Stimulated activated CD4-positive, alpha-beta T cell treated with anti-CD3 and anti-CD28 coated beads, Interleukin-4, amount 100 ng/mL, for 24 hours (primary cell): ENCODE results near the gene PRKG2.
A peak's percentile ranks its signal among the peaks of the same experiment; 100 is the strongest.

Experiments used
- DNase-seq: peaks from one replicate; pipeline ENCODE4 v3.0.0-alpha.2; 2020

Gene PRKG2

DNA sequence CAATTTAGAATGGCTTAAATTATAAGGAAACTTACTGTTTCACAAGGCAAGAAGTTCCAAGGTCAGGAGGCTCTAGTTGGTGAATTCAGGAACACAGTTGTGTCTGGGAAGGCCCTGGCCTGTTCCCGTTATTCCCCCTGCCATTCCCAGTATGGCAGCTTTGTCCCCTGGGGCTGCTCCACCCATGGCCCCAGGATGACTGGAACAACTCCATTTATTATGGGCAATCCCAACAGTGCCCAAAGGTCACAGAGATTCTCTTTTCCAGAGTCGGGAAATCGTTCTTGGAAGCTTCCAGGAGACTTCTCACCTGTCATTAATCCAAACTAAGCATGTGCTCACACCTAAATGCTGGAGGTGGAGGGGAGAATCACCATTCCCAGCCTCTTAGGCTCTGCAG, 2.8 kb upstream of the PRKG2 start:
- DNase-seq = no peak

DNA sequence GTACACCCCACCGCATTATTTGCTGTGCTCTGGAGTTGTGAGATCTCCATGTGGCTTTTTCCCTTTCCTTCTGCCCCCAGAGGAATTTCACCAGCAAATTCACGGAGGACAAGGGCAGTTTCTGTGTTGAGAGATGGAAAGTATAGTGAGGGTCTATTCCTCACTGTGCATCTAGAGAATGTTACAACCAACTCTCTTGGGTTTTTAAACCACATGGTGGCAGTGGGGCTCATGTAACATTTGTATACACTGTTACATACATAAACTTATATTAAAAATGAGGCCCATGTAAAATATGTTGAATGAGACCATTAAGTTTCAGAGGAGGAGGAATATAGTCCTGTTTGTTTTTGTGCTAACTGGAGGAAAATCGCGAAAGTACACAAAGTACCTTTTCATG, 909 bp upstream of the PRKG2 start:
- no peak for DNase-seq

DNA sequence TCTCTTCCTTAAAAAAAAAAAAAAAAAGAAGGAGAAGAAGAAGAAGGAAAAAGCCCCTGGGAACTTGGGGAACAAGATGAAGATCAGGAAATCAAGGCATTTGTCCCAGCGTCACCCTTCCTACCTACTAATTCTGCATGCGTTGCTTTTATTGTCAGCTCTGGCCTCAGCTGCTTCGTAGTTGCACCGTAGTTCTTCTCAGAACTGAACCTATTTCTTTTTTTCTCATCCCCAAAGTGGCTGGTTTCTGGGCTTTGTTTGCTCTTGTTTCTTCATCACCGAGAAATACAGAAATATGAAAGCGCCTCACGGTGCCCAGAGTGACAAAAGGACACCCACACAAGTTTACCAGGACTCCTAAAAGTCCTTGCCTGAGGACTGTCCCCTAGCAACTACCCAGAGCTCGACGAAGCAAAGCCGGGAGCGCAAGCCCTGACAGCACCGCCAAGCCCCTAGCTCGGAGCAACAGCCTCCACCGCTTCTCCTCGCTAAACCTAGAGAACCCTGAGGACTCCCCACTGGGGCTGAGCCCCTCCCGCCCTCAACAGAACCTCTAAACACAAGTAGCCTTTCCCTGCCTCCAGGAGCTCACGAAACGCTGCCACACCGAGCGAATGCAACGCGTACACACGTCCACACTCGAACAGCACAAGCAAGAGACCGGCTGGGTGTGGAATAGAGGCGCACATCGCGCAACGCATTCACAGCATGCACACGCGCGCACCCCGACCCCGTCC, 710 bp downstream of the PRKG2 start:
- no peak for DNase-seq

DNA sequence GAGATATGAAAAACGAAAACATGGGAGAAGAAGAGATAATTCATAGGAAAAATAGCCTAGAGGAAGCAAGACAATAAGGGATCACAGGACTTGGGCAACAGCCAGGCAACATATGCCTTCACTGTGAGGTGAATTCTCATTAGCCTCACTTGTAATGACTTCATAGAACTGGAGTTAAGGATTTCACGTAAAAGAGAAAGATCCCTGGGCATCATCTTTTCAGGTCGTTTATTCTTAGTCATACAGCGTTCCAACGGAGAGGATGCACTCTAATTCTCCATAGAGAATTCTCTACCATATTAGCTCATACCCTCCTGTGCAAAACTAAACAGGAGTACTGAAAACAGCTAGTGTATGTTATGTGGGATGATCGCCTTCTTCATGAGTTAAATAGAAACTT, 1.4 kb downstream of the PRKG2 start:
- no peak for DNase-seq

DNA sequence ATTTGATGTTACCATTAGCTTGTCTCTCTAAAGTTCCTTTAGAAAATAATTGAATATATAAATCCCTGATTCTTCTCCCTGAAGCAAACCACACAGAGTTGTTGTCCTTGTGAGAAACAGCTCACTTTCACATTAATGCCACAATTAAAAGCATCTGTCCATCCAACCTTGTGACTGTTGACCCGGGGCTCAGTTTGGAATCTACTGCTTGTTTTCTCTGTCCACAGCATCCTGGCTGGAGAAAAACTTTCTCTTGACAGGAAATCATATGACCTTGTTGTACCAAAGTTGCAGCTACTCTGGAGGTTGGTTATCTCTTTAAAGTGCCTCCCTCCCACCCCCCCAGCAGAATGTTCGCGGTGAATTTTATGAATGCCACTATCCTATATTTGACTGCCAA, 3.1 kb downstream of the PRKG2 start:
- no peak for DNase-seq

DNA sequence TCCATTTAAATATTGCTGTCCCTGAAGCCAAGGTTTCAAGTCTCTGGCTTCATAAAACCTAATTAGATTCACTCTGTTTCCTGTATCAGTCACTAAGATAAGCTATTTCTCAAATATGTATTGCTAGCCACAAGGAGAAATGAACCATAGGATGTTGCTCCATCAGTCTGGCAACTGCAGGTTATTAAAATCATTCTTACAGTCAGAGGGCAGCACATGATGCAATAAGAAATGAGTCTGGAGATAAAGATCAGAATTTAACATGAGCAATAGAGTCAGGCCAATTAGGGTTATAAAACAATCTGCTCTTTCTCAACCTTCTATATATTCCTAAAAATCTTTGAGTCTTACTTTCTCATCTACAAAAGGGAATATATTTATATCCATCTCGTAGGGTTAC, 7.2 kb downstream of the PRKG2 start:
- no peak for DNase-seq

DNA sequence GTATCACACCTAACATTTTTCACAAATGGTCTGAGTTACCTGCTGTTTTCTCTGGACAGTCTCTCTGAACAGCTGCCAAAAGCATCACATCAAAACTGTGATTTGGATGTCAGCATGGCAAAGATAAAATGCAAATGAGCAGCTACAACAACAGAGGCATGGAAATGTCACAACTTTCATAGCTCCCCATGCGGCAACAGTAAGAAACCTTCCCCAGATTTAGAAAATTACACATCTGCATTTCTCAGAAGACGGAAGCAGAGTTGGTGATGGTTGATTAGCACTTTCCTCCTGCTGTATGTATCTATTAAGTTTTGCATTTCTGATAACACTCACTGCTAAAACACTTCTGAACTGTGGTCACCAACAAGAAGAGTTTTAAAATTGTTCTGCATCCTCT, 9.7 kb downstream of the PRKG2 start:
- DNase-seq = no peak

DNA sequence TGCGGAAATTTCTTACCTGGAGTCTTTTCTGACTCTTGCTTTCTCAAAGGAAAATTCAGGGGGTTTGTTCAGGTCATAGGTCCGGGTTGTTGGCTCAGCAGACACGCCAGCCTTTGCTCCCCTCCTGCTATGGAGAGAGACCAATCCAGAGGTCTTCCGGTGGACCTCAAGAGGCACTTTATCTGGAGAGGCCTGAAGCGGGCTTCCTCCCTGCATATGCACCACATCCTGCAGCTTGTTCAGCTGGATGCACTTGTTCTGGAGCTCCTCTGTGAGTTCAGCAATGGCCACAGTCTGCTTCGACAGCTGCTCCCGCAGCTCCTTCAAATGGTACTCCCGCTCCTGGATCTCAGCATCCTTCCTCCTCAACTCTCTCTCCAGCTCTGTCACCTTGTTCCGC, 10.5 kb downstream of the PRKG2 start:
- DNase-seq = no peak

DNA sequence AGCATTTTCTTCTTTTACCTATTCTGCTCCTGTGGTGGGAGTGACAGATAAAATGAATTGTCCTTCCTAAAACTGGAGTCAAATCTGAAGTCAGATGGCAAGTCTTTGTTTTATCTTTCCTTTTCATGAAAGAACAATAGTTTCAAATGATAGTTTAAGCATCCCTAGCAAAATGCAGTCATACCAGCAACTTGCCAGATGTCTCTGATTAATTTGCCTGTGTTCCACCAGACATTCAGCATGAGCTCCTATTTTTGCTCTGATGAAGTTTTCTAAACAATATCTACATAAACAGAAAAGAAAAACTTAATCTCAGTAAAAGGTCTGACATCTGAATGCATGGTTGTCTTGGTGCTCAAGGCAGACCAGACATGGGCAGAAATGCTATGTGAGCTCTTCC, 15.2 kb downstream of the PRKG2 start:
- no peak for DNase-seq

DNA sequence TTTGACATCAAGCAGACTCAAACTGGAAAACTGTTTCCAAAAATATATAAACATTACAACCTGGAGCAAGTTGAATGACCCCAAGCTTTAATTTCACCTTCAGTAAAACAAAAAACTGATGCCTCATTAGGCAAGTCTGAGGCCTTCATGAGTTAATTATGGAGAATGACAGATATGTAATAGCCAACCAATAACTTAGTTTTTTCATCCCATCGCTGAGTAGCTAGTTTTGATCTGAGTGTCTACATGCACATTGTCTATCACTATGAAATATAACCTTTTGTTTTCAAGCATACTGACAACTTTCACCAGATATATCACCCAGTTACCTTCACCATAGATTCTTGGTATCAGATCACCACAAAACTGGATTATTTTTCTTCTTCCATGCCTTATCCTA, 16.4 kb downstream of the PRKG2 start:
- DNase-seq = no peak

DNA sequence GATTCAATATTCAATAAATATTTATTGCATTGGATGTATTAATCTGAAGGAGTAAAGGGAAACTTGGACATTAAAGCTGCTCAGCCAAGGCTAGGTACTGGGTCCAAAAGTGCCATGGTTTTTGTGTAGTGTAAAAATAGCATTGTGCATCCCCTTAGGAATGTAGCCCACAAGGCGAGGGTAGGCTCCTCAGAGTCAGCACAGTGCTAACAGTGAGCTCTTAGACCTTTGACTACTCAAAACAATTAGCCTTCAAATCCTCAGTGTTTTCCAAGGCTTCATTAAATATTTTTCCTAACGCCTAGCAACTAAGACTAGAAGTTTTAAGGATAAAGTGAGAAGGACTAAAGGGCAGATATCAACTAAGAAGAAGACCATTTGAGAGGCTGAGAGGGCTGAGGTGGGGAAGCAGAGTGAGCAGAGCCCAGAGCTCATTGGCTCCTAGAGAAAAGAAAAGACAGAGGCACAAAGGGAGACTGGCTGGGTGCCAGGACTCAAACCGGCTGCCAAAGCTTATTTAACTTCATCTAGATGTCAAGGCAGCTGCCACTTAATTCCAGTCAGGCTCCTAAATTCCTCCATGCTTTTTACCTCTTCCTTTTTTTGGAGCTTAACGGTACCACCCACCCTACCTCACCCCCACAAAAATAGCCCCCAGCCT, 17.0 kb downstream of the PRKG2 start:
- no peak for DNase-seq

DNA sequence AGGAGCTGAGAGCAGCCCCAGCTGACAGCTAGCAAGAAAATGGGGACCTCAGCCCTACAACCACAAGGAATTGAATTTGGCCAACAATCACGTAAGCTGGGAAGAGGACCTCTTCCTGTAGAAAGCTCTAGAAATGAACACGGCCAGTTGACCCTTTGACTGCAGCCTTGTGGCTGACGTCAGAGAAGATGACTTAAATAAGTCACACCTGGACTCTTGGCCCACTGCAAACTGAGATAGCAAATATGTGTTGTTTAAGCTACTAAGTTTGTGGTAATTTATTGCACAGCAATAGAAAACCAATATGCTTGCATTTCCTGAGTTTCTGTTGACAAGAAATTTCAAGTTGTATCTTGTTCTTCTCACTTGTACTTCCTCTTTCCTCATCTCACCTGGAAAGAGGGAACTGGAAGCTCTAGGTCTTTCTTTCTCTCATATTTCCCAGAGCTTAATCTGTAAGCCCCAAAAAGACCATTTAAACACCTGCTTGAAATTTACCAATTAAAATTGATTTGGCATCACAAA, 18.8 kb downstream of the PRKG2 start:
- DNase-seq = no peak

DNA sequence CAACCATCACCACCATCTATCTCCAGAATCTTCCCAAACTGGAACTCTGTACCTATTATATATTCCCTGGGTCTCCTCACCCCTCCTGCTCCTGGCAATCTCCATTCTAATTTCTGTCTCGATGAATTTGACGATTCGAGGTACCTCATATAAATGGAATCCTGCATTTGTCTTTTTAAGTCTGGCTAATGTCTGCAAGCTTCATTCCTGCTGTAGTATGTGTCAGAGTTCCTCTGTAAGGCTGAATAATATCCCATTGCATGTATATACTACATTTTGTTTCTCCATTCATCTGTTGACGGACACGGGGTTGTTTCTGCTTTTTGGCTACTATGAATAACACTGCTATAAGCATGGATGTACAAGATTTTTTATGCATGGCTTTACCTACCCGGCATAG, 19.5 kb downstream of the PRKG2 start:
- DNase-seq = no peak

DNA sequence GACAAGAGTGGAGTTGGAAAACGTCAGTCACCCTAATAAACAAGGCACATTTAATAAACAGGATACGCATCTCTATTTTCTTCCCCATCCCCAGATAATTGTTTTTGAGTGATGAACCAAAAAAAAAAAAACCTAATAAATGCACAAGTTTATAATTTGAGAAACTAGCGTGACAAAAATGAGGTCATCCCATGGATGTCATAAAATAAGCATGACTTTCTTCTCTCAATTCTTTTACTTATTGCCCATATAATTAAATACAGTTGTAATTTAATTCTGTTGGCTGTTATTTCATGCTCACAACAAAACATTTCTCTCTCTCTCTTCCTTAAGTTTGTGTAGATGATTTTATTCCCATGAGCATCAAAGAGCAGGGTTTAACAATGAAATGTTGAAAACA, 20.7 kb downstream of the PRKG2 start:
- DNase-seq = no peak

DNA sequence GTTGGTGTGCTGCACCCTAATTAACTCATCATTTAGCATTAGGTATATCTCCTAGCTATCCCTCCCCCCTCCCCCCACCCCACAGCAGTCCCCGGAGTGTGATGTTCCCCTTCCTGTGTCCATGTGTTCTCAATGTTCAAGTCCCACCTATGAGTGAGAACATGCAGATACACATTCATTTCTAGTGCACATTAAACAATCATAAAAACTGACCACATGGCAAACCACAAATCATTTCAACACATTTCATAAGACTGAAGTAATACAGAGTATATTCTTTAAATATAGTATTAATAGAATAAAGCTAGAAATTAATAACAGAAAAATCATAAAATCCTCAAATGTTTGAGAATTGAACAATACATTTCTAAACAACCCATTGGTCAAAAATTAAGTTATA, 34.1 kb downstream of the PRKG2 start:
- DNase-seq = no peak

DNA sequence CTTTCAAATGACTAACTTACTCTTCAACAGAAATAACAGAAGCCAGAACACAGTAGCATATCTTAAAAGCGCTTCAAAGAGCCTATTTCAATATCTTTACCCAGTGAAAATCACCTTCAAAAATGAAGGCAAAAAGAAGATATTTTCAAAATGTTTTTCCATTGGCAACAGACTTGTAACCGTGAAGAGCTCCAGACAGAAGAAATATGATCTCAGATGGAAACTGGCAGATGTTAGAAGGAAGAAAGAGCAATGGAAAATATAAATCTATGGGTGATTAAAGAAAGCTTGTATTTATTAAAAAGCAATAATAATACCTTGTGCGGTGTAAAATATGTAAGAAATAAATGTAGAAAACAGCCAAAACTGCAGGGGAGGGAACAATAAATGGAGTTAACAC, 35.7 kb downstream of the PRKG2 start:
- no peak for DNase-seq

DNA sequence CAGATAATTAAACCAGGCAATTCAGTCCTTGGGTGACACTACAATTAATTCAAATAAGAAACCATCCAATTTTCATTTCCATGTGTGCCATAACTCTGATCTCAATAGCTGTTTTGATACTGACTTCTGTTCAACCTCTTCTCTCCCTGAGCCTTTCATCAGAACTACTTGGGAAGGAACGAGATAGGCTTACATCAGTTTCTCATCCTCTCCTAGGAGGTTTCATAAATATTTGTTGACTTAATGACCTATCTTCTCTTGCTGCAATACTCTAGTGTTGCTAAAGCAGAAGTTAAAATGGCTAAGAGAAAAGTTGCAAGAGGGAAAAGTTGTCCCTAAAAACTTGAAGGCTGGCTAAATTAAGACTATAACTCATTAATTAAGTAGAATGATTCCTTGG, 41.8 kb downstream of the PRKG2 start:
- no peak for DNase-seq

DNA sequence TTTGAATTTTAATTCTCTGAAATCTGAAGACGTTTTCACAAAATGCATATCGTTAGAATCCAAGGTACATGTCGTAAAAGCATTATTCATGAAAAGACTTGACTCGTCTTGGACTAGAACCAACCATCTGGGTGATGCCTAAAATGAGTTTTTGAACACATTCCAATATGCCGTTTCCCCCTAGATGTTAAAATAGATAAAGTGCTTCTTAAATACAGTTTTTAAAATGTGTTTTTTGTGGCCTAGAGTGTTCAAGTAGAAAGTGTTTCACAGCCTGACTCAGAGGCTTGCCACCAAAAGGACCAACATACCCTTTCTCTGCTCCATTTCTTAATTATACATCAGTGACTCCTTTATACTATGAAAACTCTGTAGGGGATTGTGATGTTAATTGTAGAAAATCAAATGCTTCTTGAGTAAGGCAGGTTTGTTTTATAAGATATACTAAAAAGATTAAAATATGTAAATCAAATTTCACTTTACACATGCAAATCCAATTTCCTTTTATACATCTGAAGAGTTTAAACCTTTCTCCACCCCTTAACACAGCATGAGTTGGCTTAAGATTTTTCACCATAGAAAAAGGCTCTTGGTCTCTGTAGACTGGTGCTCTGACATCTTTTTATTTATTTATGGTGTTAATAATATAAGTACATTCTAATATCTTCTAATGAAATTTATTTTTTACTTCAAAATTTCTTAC, 48.4 kb downstream of the PRKG2 start:
- DNase-seq = no peak

DNA sequence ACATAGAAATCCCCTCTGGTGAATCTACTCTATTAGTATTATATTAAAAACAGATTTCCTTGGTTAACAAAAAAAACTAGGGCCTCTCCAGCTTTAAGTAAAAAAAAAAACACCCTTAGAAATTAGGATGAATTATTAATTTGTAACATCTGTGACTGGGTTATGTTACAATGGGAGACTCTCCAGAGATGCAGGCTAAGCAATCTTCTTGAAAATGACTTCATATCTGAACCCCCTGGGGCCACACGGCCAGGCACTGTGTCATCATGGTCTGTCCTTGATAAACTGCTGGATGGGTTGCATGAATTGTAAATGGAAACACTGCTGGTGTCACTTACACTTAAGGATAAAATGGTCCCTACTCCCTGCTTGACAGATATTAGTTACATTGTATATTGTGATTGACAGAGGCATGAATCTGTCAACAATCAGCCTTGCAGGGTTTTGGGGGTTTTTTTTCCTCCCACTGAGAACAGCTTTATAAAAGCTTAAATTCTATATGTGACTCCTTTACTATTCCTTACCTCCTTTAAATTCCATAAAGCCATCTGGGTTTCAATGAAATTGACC, 49.1 kb downstream of the PRKG2 start:
- no peak for DNase-seq

DNA sequence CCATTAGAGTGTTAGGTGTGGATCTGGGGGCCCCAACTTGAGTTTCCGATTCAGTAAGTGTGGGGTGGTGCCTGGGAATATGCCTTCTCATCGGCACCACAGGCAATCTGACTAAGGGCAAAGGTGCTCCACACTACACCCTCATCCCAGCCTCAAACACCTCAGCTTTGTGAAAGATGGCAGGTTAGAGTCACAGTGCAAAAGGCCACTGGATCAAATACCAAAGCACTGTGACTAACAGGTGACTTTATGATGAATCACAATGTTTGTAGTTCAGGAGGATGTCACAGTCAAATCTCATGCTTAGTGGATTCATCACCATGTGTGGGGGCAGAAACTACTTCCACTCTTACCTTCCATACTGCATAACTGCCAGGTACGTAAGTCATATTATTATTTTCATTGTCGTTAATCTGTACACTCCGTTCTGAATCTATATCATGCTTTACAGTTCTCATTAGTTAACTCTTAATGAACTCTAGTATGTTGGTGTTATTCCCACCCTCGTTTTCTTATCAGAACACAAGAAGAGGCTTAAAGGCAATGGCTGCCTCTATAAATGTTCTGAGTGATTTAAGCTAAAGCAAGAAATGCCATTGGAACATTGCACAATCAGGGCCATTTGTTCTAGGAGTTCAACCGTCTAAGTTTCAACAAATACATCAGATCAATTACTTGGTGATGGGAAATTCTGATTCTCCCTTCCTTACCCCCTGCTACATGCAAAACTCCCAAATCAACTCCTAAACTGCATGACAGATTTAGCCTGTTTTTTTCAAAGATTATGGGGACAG, 50.2 kb downstream of the PRKG2 start:
- DNase-seq = peak; percentile 4

DNA sequence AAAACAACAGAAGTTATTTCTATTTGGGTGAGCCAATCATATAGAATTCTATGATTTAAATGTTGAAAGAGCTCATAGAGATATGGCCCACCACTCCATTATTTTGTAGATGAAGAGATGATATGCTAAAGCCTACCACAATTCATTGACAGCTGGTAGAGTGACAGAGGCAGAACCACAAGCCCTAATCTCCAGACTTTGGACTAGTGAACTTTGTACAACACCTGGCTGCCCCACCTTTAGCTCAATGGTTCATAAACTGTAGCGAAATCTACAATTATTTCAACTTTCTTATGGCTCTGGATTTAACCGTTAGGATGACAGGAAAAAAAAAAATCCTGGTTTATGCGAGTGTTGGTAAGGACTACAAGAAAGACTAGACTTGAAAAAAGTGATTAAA, 50.9 kb downstream of the PRKG2 start:
- DNase-seq = no peak

DNA sequence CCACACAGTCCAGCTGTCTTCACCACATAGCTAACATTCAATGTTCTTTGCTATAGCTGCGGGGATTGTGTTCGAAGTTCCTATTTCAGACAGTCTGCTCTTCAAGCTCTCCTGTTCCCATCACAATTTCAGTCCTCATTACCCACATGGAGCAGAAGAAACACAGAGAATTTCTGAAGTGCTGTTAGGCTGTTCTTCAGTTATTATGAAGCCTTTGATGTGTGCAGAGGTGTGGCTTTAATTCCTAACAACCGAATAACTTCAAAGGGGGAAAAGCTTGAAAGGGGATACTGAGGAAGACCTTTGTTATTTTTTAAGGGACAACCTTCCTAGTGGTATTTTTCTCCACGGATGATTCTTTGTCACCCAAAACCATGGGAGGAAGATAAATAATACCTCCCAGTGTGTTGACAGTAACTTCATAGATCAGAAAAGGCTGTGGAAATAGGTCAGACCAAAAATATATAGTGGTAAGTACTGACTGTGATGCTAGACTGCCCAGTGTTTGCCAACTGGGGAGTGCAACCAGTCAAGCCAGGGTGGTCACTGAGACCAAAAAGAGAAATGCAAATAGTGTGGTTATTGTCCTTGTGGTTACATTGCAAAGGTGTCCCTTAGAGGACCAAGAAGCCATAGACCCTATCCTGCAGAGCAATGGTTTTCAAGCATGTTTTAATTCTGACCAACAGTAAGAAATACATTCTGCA, 52.1 kb downstream of the PRKG2 start:
- DNase-seq = no peak
